Esophagus mucosa (tissue), 1 donor: ENCODE measurements around the gene PLXNA4. TPM values are rescaled to one million over a fixed set of nuclear protein-coding genes. Genes with fewer than 3 reads are reported as not detected.

Experiments
- ATAC-seq: fragments of 200-7000 bp; cut with Tn5 transposase; one replicate; pipeline ENCODE4 v1.9.1; 2020
- total RNA-seq: library from RNA; stranded (reverse); gene quantifications from one replicate; pipeline ENCODE4 v1.2.4, GENCODE V29; 2023
- donor health status: DM: yes; HTN: yes; CAD: no.

The PLXNA4 gene
- total RNA-seq, 1 donor from 2014 or later, result 1.1 TPM

- ATAC-seq, result no peak
Measured at GRCh38 chr7:132351954-132352499, 224.2 kb downstream of the PLXNA4 start.

DNA sequence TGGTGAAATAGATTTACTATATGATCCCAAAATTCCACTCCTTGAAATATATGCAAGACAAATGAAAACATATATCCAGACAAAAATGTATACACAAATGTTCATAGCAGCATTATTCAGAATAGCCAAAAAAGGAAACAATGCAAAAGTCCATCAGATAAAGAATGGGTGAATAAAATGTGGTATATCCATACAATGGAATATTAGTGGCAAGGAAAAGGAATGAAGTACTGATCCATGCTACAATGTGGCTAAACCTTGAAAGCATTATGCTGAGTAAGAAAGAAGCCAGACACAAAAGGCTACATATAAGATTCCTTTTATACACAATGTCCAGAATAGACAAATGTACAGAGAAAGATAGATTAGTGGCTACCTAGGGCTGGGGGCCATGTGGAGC, 225.5 kb downstream of the PLXNA4 start:
- ATAC-seq, result no peak

GRCh38 chr7:132349075-132349474, 227.2 kb downstream of the PLXNA4 start:
- ATAC-seq, result no peak

- ATAC-seq, result no peak
Measured at GRCh38 chr7:132348341-132348740, 227.9 kb downstream of the PLXNA4 start.

DNA sequence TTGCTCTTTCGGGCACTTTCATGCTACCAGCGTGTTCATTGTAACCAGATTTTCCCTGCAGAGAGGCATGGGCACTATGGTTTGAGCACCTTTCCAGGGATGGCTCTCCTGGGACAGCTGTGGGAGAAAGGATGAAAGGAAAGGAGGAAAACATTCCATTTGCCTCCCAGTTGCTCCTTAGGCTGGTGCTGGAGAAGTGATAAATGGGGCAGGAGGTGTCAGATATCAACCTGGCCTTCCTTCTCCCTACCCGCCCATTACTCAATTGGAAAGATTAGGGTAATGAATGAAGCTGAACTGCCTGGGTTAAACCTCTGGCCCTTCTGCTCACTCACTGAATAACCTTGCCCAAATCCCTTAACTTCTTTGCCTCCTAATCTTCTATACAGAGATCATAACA, 228.4 kb downstream of the PLXNA4 start:
- no peak for ATAC-seq

- no peak for ATAC-seq
Measured at GRCh38 chr7:132347123-132347522, 229.1 kb downstream of the PLXNA4 start.

- ATAC-seq, result no peak
Measured at GRCh38 chr7:132345543-132346129, 230.6 kb downstream of the PLXNA4 start.

DNA sequence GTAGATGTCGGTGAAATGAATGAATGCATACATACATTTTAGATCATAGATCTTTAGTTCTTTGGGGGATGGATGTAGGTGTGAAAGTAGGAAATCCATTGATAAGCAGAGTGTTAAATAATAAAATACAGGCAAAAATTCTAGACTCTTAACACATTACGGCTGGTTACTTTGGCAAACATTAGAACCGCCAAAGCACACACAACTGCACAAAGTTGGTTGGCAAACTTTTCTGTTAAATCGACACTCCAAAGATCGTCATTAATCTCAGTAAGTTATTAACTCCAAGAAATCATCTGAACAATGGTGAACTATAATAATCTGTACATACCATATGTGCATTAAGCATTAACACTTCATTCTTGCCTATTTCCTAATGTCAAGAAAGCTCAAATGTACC, 231.2 kb downstream of the PLXNA4 start:
- no peak for ATAC-seq

DNA sequence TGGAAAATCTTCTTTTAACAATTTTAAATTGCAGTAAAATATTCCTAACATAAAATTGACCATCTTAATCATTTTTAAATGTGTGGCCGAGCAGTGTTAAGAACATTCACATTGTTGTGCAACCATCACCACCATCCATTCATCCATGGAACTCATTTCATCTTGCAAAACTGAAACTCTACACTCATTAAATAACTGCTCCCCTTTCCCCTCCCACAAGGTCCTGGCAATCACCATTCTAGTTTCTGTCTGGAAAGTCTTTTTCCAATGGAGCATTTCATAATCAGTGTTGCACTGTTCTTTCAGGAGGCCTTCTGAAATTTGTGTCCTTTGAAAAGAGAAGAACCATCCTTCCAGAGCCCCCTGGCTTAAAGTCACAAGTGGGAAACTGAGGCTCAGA, 233.1 kb downstream of the PLXNA4 start:
- ATAC-seq, result no peak

DNA sequence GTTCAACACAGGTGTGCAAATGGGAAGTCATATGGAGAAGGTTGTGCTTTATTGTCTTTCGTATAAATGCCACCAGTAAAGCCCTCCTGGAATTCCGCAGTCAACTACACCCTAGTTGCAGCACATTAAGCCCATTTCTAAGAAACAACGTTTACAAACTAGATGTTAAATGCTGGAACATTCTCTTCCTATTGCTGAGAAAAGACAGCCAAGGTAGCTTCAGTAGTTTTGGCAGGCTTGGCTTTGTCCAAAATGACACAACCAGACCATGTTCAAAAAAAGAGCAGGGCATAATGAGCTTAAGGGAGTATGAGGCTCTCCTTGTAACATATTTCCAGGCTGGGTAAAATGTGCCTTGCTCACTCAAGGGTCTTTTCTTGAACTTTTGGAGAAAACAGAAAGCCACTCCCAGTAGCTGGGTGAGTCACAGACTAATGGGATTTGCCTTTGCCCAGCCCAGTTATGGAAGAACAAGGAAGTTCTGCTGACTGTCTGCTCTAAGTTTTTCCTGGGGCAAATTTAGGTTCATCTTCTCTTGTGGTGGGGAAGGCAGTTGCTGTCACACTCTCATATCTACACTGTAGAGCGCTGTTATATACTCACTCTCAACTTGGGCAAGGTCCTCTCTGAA, 238.7 kb downstream of the PLXNA4 start:
- ATAC-seq, result no peak

GRCh38 chr7:132336797-132337196, 239.5 kb downstream of the PLXNA4 start:
- ATAC-seq, result no peak

- ATAC-seq, result no peak
Measured at GRCh38 chr7:132333301-132333700, 243.0 kb downstream of the PLXNA4 start.

- no peak for ATAC-seq
Measured at GRCh38 chr7:132328760-132329159, 247.5 kb downstream of the PLXNA4 start.

- no peak for ATAC-seq
Measured at GRCh38 chr7:132328047-132328620, 248.1 kb downstream of the PLXNA4 start.

- ATAC-seq, result no peak
Measured at GRCh38 chr7:132326878-132327589, 249.2 kb downstream of the PLXNA4 start.

- ATAC-seq, result no peak
Measured at GRCh38 chr7:132322970-132323369, 253.3 kb downstream of the PLXNA4 start.

GRCh38 chr7:132321387-132321786, 254.9 kb downstream of the PLXNA4 start:
- ATAC-seq, result no peak

- ATAC-seq, result no peak
Measured at GRCh38 chr7:132319481-132319880, 256.8 kb downstream of the PLXNA4 start.

GRCh38 chr7:132318352-132319318, 257.6 kb downstream of the PLXNA4 start:
- ATAC-seq, result peak; percentile 86

DNA sequence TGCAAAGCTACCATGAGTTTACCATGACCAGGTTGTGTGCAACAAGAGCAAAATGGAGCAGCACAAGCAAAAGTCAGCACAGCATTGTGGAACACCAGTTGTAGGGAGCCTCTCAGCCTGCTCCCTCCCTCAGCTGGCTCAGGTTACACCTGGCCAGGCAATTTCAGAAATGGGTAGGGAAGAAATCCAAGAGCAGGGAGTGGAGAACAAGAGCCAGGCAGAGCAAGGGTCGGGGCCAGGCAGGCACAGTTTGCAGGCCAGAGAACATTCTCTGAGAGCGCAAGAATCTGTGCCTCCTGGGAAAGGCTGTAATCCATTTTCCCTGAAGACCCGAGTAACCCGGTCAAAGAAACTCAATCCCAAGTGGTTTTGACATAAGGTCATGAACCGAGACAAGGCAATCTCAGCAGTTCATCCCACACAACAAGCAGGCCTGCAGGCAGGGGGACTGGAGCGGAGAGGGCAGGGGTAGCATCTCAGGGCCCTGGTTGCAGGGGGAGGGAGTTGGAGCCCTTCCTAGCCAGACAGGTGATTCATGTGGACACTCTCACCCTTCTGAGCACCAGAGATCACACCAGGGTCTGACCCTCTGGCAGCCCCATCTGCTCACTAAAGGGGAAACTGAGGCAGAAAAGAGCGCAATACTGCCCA, 258.4 kb downstream of the PLXNA4 start:
- ATAC-seq, result no peak

DNA sequence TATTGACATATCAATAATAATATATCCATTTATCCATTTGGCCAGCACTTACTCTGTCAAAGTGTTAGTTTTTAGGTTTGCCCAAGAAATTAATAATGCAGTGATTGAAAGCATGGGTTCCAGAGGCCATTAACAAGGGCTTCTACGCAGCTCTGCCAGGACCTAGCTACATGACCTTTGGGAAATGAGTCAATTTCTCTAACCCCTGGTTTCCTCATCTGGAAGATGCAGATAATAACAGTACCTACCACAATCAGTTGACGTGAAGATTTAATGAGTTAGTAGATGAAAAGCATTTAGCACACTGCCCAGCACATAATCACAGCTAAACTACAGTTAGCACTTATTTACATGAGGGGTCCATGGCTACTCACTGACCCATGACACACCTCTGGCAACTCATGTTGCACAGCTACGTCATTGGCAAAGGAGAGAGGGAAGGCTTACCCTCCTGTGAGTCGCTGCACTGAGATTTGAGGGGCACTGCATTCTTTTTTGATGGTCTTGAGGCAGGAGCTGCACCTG, 263.7 kb downstream of the PLXNA4 start:
- ATAC-seq, result no peak
